Hepatocyte (in vitro differentiated cells): ENCODE data around the gene ECHDC3. TPM values are rescaled to one million over a fixed set of nuclear protein-coding genes. Genes with fewer than 3 reads are reported as not detected.
A peak's percentile ranks its signal among the peaks of the same experiment; 100 is the strongest.
"Not testable (repeated sequence)": the region's sequence is repeated elsewhere in the genome, so short reads cannot be mapped to it uniquely, and the experiment has no call there.

Experiments used
- DNase-seq: peaks from one replicate; pipeline ENCODE4 v3.0.0-alpha.2; 2016; ENCODE audit warnings: low spot score
- H2AFZ ChIP-seq: fragments of 200-600 bp; sonication (generic); 2 replicates; pipeline ENCODE4 v1.6.0; 2016; ENCODE audit warnings: antibody characterized with exemption, mild to moderate bottlenecking
- H3K27ac ChIP-seq: fragments of 200-600 bp; sonication (generic); 2 replicates; pipeline ENCODE4 v1.5.1; 2016; ENCODE audit warnings: mild to moderate bottlenecking
- H3K27me3 ChIP-seq: fragments of 200-600 bp; sonication (generic); 2 replicates; pipeline ENCODE4 v1.6.1; 2016
- H3K36me3 ChIP-seq: fragments of 200-600 bp; sonication (generic); replicated peaks from 2 replicates; pipeline ENCODE4 v1.5.1; 2016; ENCODE audit warnings: low read depth; ENCODE audit not compliant: insufficient read depth
- H3K4me1 ChIP-seq: fragments of 200-600 bp; sonication (generic); 2 replicates; pipeline ENCODE4 v1.5.1; 2016; ENCODE audit warnings: mild to moderate bottlenecking, moderate library complexity; ENCODE audit not compliant: insufficient read depth
- H3K4me2 ChIP-seq: fragments of 200-600 bp; sonication (generic); 2 replicates; pipeline ENCODE4 v1.6.0; 2016
- H3K4me3 ChIP-seq: fragments of 200-600 bp; sonication (generic); 2 replicates; pipeline ENCODE4 v1.5.1; 2016; ENCODE audit warnings: mild to moderate bottlenecking
- H3K79me2 ChIP-seq: fragments of 200-600 bp; sonication (generic); 2 replicates; pipeline ENCODE4 v1.6.0; 2017; ENCODE audit warnings: mild to moderate bottlenecking
- H3K9me2 ChIP-seq: fragments of 200-600 bp; sonication (generic); replicated peaks from 2 replicates; pipeline ENCODE4 v1.6.0; 2017; ENCODE audit warnings: mild to moderate bottlenecking; ENCODE audit not compliant: insufficient read depth
- H3K9me3 ChIP-seq: fragments of 200-600 bp; sonication (generic); 2 replicates; pipeline ENCODE4 v1.5.1; 2016; ENCODE audit warnings: low read depth, mild to moderate bottlenecking
- H4K20me1 ChIP-seq: fragments of 200-600 bp; sonication (generic); 2 replicates; pipeline ENCODE4 v1.6.0; 2016; ENCODE audit warnings: mild to moderate bottlenecking; ENCODE audit not compliant: insufficient read depth, poor library complexity, severe bottlenecking
- EZH2 ChIP-seq: fragments of 200-600 bp; sonication (generic); IDR thresholded peaks from 2 replicates; pipeline ENCODE4 v1.6.1; 2016; ENCODE audit warnings: antibody characterized with exemption, mild to moderate bottlenecking, borderline replicate concordance
- EZH2phosphoT487 ChIP-seq: fragments of 200-600 bp; sonication (generic); IDR thresholded peaks from one replicate; pipeline ENCODE4 v1.6.1; 2018; ENCODE audit warnings: antibody characterized with exemption, mild to moderate bottlenecking, low read depth, moderate library complexity; ENCODE audit not compliant: unreplicated experiment, severe bottlenecking
- WGBS: methylation state at CpG from one replicate; pipeline ENCODE4 v1.1.6; 2016; ENCODE audit warnings: low lambda C conversion rate; ENCODE audit errors: missing lambda C conversion rate; 5-methylcytosine and 5-hydroxymethylcytosine counted together
- polyA plus RNA-seq: library from polyadenylated mRNA; unstranded; fragments of >200 nt; fragmentation: Nextera tagmentation; extraction: Ambion mirVana; gene quantifications from 2 replicates; pipeline ENCODE4 v1.2.1, GENCODE V29; 2016
- total RNA-seq: library from RNA; depleted of rRNA; stranded (reverse); fragments of >200 nt; gene quantifications from 2 replicates; pipeline ENCODE4 v1.2.3, GENCODE V29; 2014
- TF ChIP-seq, protein P1 (sequence below): fragments of 200-600 bp; sonication (generic); IDR thresholded peaks from 2 replicates; pipeline ENCODE4 v1.5.1; 2016; ENCODE audit warnings: antibody characterized with exemption, mild to moderate bottlenecking; ENCODE audit not compliant: poor library complexity

The ECHDC3 gene
- total and polyA plus RNA-seq, 2 experiments from 2014 or later = 13.2 to 14.8 TPM

- Histone ChIP-seq H3K27ac (peak overlapping the region; percentile 71), H3K4me2 (peak overlapping the region; percentile 63), H2AFZ (peak overlapping the region; percentile 71)
- H3K4me3 ChIP-seq, DNase-seq, H3K9me2 ChIP-seq, H3K4me1 ChIP-seq, H4K20me1 ChIP-seq, H3K27me3 ChIP-seq, H3K36me3 ChIP-seq, H3K9me3 ChIP-seq, H3K79me2 ChIP-seq: not testable (repeated sequence)
- 55% methylated on average over 27 of the region's 27 CpGs for WGBS
These were observed 4.7 kb upstream of the ECHDC3 start for GRCh38 chr10:11737258-11738032.

DNA sequence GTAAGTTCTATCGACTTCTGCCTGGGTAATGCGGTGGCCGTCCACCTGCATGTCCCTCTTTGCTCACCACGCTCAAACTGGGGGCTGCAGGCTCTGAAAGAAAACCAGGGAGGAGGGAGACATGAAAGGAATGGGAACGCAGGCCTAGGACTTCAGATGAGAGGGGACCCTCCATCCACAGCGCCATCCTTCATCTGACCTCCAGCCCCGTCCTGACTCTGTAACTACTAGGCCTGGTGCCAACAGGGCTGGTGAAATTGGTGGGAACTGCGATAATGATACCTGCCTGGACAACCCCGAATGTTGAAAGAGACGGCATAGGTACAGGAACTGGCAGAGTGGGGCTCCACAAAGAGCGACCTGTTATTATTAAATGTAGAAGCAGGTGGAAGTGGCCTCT, 1.3 kb upstream of the ECHDC3 start:
- no peaks in the 10 kb centered on the region for H3K79me2 ChIP-seq
- H3K4me1 ChIP-seq = no peaks in the 10 kb centered on the region
- H3K9me2 ChIP-seq = no peaks in the 10 kb centered on the region
- no peak overlapping the region for H2AFZ ChIP-seq
- no peaks in the 10 kb centered on the region for H3K36me3 ChIP-seq
- TF ChIP-seq EZH2phosphoT487 (no peak), EZH2 (no peak)
- TF ChIP-seq, protein P1, sequence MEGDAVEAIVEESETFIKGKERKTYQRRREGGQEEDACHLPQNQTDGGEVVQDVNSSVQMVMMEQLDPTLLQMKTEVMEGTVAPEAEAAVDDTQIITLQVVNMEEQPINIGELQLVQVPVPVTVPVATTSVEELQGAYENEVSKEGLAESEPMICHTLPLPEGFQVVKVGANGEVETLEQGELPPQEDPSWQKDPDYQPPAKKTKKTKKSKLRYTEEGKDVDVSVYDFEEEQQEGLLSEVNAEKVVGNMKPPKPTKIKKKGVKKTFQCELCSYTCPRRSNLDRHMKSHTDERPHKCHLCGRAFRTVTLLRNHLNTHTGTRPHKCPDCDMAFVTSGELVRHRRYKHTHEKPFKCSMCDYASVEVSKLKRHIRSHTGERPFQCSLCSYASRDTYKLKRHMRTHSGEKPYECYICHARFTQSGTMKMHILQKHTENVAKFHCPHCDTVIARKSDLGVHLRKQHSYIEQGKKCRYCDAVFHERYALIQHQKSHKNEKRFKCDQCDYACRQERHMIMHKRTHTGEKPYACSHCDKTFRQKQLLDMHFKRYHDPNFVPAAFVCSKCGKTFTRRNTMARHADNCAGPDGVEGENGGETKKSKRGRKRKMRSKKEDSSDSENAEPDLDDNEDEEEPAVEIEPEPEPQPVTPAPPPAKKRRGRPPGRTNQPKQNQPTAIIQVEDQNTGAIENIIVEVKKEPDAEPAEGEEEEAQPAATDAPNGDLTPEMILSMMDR = no peak
- H3K4me2 ChIP-seq = no peak overlapping the region
- H3K9me3 ChIP-seq = no peaks in the 10 kb centered on the region
- no peak for DNase-seq
- no peak overlapping the region for H3K27ac ChIP-seq
- H3K4me3 ChIP-seq = no peak overlapping the region
- WGBS = 98% methylated on average over 11 of the region's 11 CpGs
- no peaks in the 10 kb centered on the region for H3K27me3 ChIP-seq
- no peaks in the 10 kb centered on the region for H4K20me1 ChIP-seq

- H3K36me3 ChIP-seq = no peaks in the 10 kb centered on the region
- H3K27ac ChIP-seq = no peak overlapping the region
- DNase-seq = no peak
- H3K4me3 ChIP-seq = no peak overlapping the region
- H4K20me1 ChIP-seq = no peaks in the 10 kb centered on the region
- no peaks in the 10 kb centered on the region for H3K27me3 ChIP-seq
- no peaks in the 10 kb centered on the region for H3K79me2 ChIP-seq
- H3K9me3 ChIP-seq = no peaks in the 10 kb centered on the region
- WGBS = 93% methylated on average over 15 of the region's 16 CpGs
- H3K4me1 ChIP-seq = no peaks in the 10 kb centered on the region
- peak overlapping the region; percentile 78 for H3K4me2 ChIP-seq
- no peak overlapping the region for H2AFZ ChIP-seq
- TF ChIP-seq EZH2phosphoT487 (no peak), EZH2 (no peak)
- TF ChIP-seq, protein P1 = no peak
- no peaks in the 10 kb centered on the region for H3K9me2 ChIP-seq
These were observed 574 bp upstream of the ECHDC3 start for GRCh38 chr10:11741608-11742007.

DNA sequence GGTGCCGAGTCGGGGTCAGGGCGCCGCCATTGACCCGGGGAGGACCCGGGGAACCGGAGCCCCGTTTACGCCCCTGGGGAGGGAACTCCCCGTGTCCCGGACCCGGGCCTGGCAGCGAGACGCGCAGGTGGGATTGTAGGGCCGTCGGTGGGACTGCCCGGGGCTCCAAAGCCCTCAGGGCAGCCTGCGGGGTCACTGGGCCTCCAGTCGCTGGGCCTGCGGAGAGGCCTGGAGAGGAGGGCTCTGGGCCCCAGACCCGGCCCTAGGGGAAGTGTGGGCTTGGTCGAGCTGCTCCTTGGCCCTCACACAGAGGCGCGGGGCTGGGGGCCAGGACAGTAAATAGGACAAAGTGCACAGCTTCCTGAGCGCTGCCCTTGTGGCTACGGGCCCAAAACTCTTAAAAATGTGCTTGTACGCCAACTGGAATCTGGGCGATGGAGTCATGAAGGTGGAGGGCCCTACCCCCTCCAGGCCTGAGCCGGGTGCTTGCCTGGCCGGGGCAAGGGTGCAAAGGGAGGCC, 657 bp downstream of the ECHDC3 start:
- TF ChIP-seq, protein P1 = no peak
- no peak for TF ChIP-seq EZH2
- TF ChIP-seq EZH2phosphoT487 = no peak
- Histone ChIP-seq H3K27me3 (no peaks in the 10 kb centered on the region), H3K27ac (no peak overlapping the region), H3K4me3 (no peak overlapping the region), H3K9me3 (no peaks in the 10 kb centered on the region), H2AFZ (peak overlapping the region; percentile 68), H4K20me1 (no peaks in the 10 kb centered on the region), H3K4me1 (no peaks in the 10 kb centered on the region), H3K79me2 (no peaks in the 10 kb centered on the region), H3K4me2 (peak overlapping the region; percentile 78), H3K9me2 (no peaks in the 10 kb centered on the region), H3K36me3 (no peaks in the 10 kb centered on the region)
- 86% methylated on average over 17 of the region's 31 CpGs for WGBS
- no peak for DNase-seq
